ENCODE data around the gene TMEM45B. TPM values are rescaled to one million over a fixed set of nuclear protein-coding genes. Genes with fewer than 3 reads are reported as not detected.
"Not testable (repeated sequence)": the region's sequence is repeated elsewhere in the genome, so short reads cannot be mapped to it uniquely, and the experiment has no call there.

TMEM45B gene
- total and polyA plus RNA-seq, 2 donors (not counting 1 experiment from before 2014, with no cell fraction given): not detected

DNA sequence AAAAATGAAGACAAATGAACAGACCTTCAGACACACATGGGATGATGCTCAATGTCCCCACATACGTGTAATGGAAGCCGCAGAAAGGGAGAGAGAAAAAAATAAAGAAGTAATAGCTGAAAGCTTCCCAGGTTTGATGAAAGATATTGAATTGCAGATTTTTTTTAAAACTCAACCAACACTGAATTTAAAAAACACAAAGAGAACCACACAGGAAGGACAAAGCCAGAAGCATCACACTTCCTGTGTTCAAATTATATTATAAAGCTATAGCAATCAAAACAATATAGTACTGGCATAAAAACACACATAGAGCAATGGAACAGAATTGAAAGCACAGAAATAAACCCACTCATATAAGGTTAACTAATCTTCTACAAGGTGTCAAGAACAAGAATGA lies 26.5 kb downstream of the TMEM45B start:
- no peak overlapping the region for H3K4me3 ChIP-seq (replicated peaks in 1 of 4; ENCODE audit: control extremely low read depth in 1 of 4, insufficient read depth in 1 of 4, low read depth in 3 of 4, low read length in 4 of 4)
- H3K4me1 ChIP-seq (ENCODE audit: control insufficient read depth, extremely low read depth, insufficient read depth, low read length): peaks cover 5% of the 10 kb centered on the region
- H3K9me3 ChIP-seq (ENCODE audit: control insufficient read depth, insufficient read depth, low read depth, low read length): no peaks in the 10 kb centered on the region
- no peak overlapping the region for H3K27ac ChIP-seq (ENCODE audit: insufficient read depth, low read length)
- no peaks in the 10 kb centered on the region for H4K20me1 ChIP-seq (ENCODE audit: control insufficient read depth, extremely low read depth, insufficient read depth, low read length)
- no peaks in the 10 kb centered on the region for H3K79me2 ChIP-seq (ENCODE audit: control insufficient read depth, insufficient read depth, low read length)
- DNase-seq (ENCODE audit: low read depth in 2 of 2): no peak
- no peak overlapping the region for H3K9ac ChIP-seq (ENCODE audit: insufficient read depth, low read length)
- H3K27me3 ChIP-seq (ENCODE audit: control insufficient read depth, insufficient read depth, low read length): no peaks in the 10 kb centered on the region
- H3K4me2 ChIP-seq (ENCODE audit: extremely low read depth, insufficient read depth, low read length): no peak overlapping the region
- TF ChIP-seq, protein P1, sequence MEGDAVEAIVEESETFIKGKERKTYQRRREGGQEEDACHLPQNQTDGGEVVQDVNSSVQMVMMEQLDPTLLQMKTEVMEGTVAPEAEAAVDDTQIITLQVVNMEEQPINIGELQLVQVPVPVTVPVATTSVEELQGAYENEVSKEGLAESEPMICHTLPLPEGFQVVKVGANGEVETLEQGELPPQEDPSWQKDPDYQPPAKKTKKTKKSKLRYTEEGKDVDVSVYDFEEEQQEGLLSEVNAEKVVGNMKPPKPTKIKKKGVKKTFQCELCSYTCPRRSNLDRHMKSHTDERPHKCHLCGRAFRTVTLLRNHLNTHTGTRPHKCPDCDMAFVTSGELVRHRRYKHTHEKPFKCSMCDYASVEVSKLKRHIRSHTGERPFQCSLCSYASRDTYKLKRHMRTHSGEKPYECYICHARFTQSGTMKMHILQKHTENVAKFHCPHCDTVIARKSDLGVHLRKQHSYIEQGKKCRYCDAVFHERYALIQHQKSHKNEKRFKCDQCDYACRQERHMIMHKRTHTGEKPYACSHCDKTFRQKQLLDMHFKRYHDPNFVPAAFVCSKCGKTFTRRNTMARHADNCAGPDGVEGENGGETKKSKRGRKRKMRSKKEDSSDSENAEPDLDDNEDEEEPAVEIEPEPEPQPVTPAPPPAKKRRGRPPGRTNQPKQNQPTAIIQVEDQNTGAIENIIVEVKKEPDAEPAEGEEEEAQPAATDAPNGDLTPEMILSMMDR (conservative IDR thresholded peaks at IDR 0.05 in 1 of 2, IDR thresholded peaks at IDR 0.05 in 1 of 2; ENCODE audit: low read depth in 1 of 2, low read length in 2 of 2): no peak
- no peak for TF ChIP-seq EZH2 (IDR thresholded peaks at IDR 0.05; ENCODE audit: low read length, missing control alignments)
- no peaks in the 10 kb centered on the region for H3K36me3 ChIP-seq (ENCODE audit: control insufficient read depth, insufficient read depth, low read length)
- no peak overlapping the region for H2AFZ ChIP-seq (ENCODE audit: low read length)

DNA sequence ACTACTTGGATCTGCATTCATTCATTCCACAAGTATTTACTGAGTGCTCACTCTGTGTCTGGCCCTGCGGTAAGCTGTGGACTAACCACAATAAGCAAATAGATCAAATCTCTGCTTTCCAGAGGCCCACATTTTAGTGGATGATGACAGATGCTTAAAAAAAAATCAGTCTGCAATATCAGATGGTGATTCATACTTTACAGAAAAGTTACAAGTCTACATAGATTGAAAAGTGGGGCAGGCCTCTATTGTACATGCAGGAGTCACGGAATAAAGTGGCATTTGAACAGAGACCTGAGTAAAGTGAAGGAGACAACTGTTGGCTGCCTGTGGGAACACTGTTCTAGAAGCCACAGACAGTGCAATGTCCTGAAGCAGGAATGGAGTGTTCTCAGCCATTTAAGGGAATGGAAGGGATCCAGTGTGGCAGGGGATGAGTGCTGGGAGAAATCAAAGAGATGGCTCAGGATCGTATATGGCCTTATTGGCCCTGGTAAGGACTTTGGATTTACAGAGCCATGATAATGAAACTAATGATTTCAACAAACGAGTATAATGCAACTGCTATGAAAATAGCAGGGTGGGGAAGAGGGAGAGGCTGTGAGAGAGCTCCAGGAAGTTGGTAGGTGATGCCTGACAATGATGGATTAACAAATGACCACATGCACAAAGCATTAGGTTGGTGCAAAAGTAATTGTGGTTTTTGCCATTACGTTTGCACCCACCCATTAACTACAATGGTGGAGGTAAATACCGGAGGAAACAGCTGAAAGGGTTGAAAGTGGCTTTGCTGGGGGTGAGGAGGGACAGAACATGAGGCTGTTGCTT lies 31.1 kb downstream of the TMEM45B start:
- no peak overlapping the region for H3K27ac ChIP-seq (ENCODE audit: insufficient read depth, low read length)
- H3K4me1 ChIP-seq (ENCODE audit: control insufficient read depth, extremely low read depth, insufficient read depth, low read length): peaks cover 6% of the 10 kb centered on the region
- no peaks in the 10 kb centered on the region for H3K36me3 ChIP-seq (ENCODE audit: control insufficient read depth, insufficient read depth, low read length)
- H3K79me2 ChIP-seq (ENCODE audit: control insufficient read depth, insufficient read depth, low read length): no peaks in the 10 kb centered on the region
- peak; percentile 91 to 99 for DNase-seq (ENCODE audit: low read depth in 2 of 2)
- no peaks in the 10 kb centered on the region for H3K27me3 ChIP-seq (ENCODE audit: control insufficient read depth, insufficient read depth, low read length)
- H3K4me3 ChIP-seq (replicated peaks in 1 of 4; ENCODE audit: control extremely low read depth in 1 of 4, insufficient read depth in 1 of 4, low read depth in 3 of 4, low read length in 4 of 4): no peak overlapping the region
- no peak overlapping the region for H3K9ac ChIP-seq (ENCODE audit: insufficient read depth, low read length)
- H2AFZ ChIP-seq (ENCODE audit: low read length): no peak overlapping the region
- H3K4me2 ChIP-seq (ENCODE audit: extremely low read depth, insufficient read depth, low read length): no peak overlapping the region
- H3K9me3 ChIP-seq (ENCODE audit: control insufficient read depth, insufficient read depth, low read depth, low read length): no peaks in the 10 kb centered on the region
- no peak for TF ChIP-seq EZH2 (IDR thresholded peaks at IDR 0.05; ENCODE audit: low read length, missing control alignments)
- TF ChIP-seq, protein P1 (conservative IDR thresholded peaks at IDR 0.05 in 1 of 2, IDR thresholded peaks at IDR 0.05 in 1 of 2; ENCODE audit: low read depth in 1 of 2, low read length in 2 of 2): no peak
- H4K20me1 ChIP-seq (ENCODE audit: control insufficient read depth, extremely low read depth, insufficient read depth, low read length): no peaks in the 10 kb centered on the region

DNA sequence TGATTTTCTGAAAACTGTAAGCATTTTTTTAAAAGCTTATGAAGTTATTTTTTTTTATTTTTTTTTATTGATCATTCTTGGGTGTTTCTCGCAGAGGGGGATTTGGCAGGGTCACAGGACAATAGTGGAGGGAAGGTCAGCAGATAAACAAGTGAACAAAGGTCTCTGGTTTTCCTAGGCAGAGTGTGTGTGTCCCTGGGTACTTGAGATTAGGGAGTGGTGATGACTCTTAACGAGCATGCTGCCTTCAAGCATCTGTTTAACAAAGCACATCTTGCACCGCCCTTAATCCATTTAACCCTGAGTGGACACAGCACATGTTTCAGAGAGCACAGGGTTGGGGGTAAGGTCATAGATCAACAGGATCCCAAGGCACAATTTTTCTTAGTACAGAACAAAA lies 31.7 kb downstream of the TMEM45B start:
- not testable (repeated sequence) for H3K4me1 ChIP-seq (ENCODE audit: control insufficient read depth, extremely low read depth, insufficient read depth, low read length); H3K4me2 ChIP-seq (ENCODE audit: extremely low read depth, insufficient read depth, low read length); H3K27me3 ChIP-seq (ENCODE audit: control insufficient read depth, insufficient read depth, low read length); H3K9me3 ChIP-seq (ENCODE audit: control insufficient read depth, insufficient read depth, low read depth, low read length); H3K36me3 ChIP-seq (ENCODE audit: control insufficient read depth, insufficient read depth, low read length); H2AFZ ChIP-seq (ENCODE audit: low read length); H3K9ac ChIP-seq (ENCODE audit: insufficient read depth, low read length); H3K79me2 ChIP-seq (ENCODE audit: control insufficient read depth, insufficient read depth, low read length); DNase-seq (ENCODE audit: low read depth in 2 of 2); H3K27ac ChIP-seq (ENCODE audit: insufficient read depth, low read length); H3K4me3 ChIP-seq (replicated peaks in 1 of 4; ENCODE audit: control extremely low read depth in 1 of 4, insufficient read depth in 1 of 4, low read depth in 3 of 4, low read length in 4 of 4); H4K20me1 ChIP-seq (ENCODE audit: control insufficient read depth, extremely low read depth, insufficient read depth, low read length)

Measured in fibroblast of lung (primary cell).